HG03066 (cell line): ENCODE results near the gene SUPT16H.
"Not testable (repeated sequence)": the region's sequence is repeated elsewhere in the genome, so short reads cannot be mapped to it uniquely, and the experiment has no call there.

Experiments
- ATAC-seq: cut with Tn5 transposase; IDR thresholded peaks from one replicate; pipeline ENCODE4 v1.9.1; 2021; ENCODE audit warnings: low read depth; ENCODE audit not compliant: unreplicated experiment

SUPT16H gene

GRCh38 chr14:21307637-21308036 is 76.2 kb downstream of the SUPT16H start:
- no peak for ATAC-seq

GRCh38 chr14:21302836-21303140 is 81.0 kb downstream of the SUPT16H start:
- ATAC-seq = not testable (repeated sequence)

- ATAC-seq = no peak
Observed at GRCh38 chr14:21302013-21302835, 81.6 kb downstream of the SUPT16H start.
